Calu3 (cell line): ENCODE data around the gene TNFRSF11A. TPM values are rescaled to one million over a fixed set of nuclear protein-coding genes. Genes with fewer than 3 reads are reported as not detected.
A peak's percentile ranks its signal among the peaks of the same experiment; 100 is the strongest.

Experiments
- BruUV-seq: library from RNA; stranded (reverse); fragments of 400-500 nt; replicated peaks from 2 replicates; lab custom pipeline; 2021; lab: Mats Ljungman, UMichigan
- CTCF ChIA-PET: fragments of 300-600 bp; sonication (Branson Sonifier 250); formaldehyde crosslinking; loops from one replicate; lab custom pipeline; 2022; ENCODE audit warnings: antibody characterized with exemption; lab: Charles Lee
- DNase-seq: peaks from one replicate; pipeline ENCODE4 v3.0.0; 2022
- H3K27ac Mint-ChIP-seq: one replicate; pipeline ENCODE4 v1.8.0; 2022; ENCODE audit warnings: mixed read lengths; ENCODE audit not compliant: unreplicated experiment
- H3K27me3 Mint-ChIP-seq: one replicate; pipeline ENCODE4 v1.8.0; 2022; ENCODE audit warnings: mixed read lengths; ENCODE audit not compliant: unreplicated experiment
- H3K36me3 Mint-ChIP-seq: one replicate; pipeline ENCODE4 v1.8.0; 2022; ENCODE audit warnings: mild to moderate bottlenecking, moderate library complexity, mixed read lengths; ENCODE audit not compliant: insufficient read depth, unreplicated experiment
- H3K4me1 Mint-ChIP-seq: one replicate; pipeline ENCODE4 v1.8.0; 2022; ENCODE audit warnings: mild to moderate bottlenecking, low read depth, mixed read lengths; ENCODE audit not compliant: unreplicated experiment
- H3K4me3 Mint-ChIP-seq: one replicate; pipeline ENCODE4 v1.8.0; 2022; ENCODE audit warnings: mild to moderate bottlenecking, low read depth, moderate library complexity, mixed read lengths; ENCODE audit not compliant: unreplicated experiment
- H3K9me3 Mint-ChIP-seq: one replicate; pipeline ENCODE4 v1.8.0; 2022; ENCODE audit warnings: low read depth, mixed read lengths; ENCODE audit not compliant: unreplicated experiment
- intact Hi-C: fragments of 100-400 bp; cut with micrococcal nuclease; formaldehyde crosslinking; loops from one replicate; pipeline ENCODE4 v1.10.0; 2022; ENCODE audit not compliant: unreplicated experiment
- total RNA-seq: library from RNA; stranded (reverse); gene quantifications from 2 replicates; pipeline ENCODE4 v1.2.3, GENCODE V29; 2022
- TF ChIP-seq, protein P1 (sequence below): fragments of 200-600 bp; IDR thresholded peaks from one replicate; pipeline ENCODE4 v1.8.0; 2022; ENCODE audit warnings: antibody characterized with exemption; ENCODE audit not compliant: unreplicated experiment

TNFRSF11A gene
- total RNA-seq, 1 experiment from 2014 or later: 94.6 TPM

GRCh38 chr18:62324181-62324828 lies 805 bp upstream of the TNFRSF11A start:
- no peak for DNase-seq
- Mint-ChIP-seq H3K27me3 (no peaks in the 10 kb centered on the region), H3K36me3 (peaks cover 54% of the 10 kb centered on the region), H3K4me3 (peak overlapping the region; percentile 90), H3K4me1 (peaks cover 53% of the 10 kb centered on the region), H3K27ac (peak overlapping the region; percentile 64), H3K9me3 (no peaks in the 10 kb centered on the region)
- intact Hi-C loops: loop anchor here (5.0 kb wide), 1 partner anchor 137 kb away; the partner anchor contains the start of genes PIGN and RELCH
- TF ChIP-seq, protein P1, sequence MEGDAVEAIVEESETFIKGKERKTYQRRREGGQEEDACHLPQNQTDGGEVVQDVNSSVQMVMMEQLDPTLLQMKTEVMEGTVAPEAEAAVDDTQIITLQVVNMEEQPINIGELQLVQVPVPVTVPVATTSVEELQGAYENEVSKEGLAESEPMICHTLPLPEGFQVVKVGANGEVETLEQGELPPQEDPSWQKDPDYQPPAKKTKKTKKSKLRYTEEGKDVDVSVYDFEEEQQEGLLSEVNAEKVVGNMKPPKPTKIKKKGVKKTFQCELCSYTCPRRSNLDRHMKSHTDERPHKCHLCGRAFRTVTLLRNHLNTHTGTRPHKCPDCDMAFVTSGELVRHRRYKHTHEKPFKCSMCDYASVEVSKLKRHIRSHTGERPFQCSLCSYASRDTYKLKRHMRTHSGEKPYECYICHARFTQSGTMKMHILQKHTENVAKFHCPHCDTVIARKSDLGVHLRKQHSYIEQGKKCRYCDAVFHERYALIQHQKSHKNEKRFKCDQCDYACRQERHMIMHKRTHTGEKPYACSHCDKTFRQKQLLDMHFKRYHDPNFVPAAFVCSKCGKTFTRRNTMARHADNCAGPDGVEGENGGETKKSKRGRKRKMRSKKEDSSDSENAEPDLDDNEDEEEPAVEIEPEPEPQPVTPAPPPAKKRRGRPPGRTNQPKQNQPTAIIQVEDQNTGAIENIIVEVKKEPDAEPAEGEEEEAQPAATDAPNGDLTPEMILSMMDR: no peak
- BruUV-seq: no TSS peak
- CTCF ChIA-PET: interaction anchor here (0.5 to 2.4 kb wide), 5 partner anchors 76 to 659 kb away, joined by 3 to 13 read pairs (median 4); no protein-coding TSS in a partner anchor

DNA sequence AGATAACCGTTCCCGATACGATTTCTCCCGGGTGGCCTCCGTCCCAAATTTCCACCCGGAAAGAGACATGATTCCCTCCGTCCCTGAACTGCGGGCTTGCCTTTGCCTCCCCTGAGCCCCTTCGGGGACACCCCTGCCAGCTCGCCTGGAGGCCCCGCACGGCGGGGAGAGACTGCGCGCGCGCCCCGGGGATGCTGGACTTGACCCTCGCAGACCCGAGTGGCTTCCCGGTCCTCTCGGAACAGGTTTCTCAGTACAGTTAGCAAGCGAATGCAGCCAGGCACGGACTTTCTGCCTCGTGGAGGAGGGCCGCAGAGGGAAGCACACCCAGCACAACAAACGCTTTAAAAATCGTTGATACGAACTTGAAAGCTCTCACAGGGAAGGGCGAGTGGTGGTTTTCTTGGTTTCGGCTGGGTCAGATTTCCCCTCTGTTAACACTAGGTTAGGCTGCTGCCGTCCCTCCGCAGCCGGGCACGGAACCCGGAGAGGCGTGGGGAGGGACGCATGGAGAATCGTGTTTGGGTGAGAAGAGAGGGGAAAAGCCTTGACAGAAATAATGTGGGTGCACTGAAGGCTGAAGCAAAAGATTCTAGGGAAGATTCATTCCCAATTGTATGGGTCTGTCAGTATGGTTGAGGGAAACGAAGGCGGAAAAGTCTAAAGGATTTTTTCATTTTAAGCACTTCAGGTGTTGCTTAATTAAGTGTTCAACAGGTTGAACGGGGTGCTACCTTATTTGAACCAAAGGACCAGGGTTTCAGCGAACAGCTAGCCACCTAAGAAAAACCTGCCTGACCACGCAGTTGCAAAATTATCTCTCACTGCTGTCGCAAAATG lies 916 bp downstream of the TNFRSF11A start:
- Mint-ChIP-seq H3K36me3 (peaks cover 64% of the 10 kb centered on the region), H3K27ac (peak overlapping the region; percentile 79), H3K27me3 (no peaks in the 10 kb centered on the region), H3K4me1 (peaks cover 71% of the 10 kb centered on the region), H3K4me3 (peak overlapping the region; percentile 90), H3K9me3 (no peaks in the 10 kb centered on the region)
- intact Hi-C loops: loop anchor here (5.0 kb wide), 1 partner anchor 391 kb away; the partner anchor contains the start of gene PHLPP1
- TSS peak; percentile 42 for BruUV-seq
- no peak for DNase-seq
- TF ChIP-seq, protein P1: no peak
- CTCF ChIA-PET: interaction anchor here (0.5 to 1.2 kb wide), 2 partner anchors 16 to 74 kb away, joined by 3 to 5 read pairs; no protein-coding TSS in a partner anchor

- CTCF ChIA-PET: interaction anchor here (0.5 to 1.0 kb wide), 2 partner anchors 15 to 94 kb away, joined by 3 read pairs; no protein-coding TSS in a partner anchor
- intact Hi-C loops: loop anchor here (5.0 kb wide), 1 partner anchor 391 kb away; the partner anchor contains the start of gene PHLPP1
- peak overlapping the region; percentile 90 for H3K4me3 Mint-ChIP-seq
These were observed 1.7 kb downstream of the TNFRSF11A start for GRCh38 chr18:62326646-62327348.

More at GRCh38 chr18:62326646-62327348, 1.7 kb downstream of the TNFRSF11A start:
- TF ChIP-seq, protein P1: no peak
- no TSS peak for BruUV-seq
- Mint-ChIP-seq H3K9me3 (no peaks in the 10 kb centered on the region), H3K4me1 (peaks cover 73% of the 10 kb centered on the region), H3K27ac (peak overlapping the region; percentile 79), H3K27me3 (no peaks in the 10 kb centered on the region), H3K36me3 (peaks cover 64% of the 10 kb centered on the region)
- DNase-seq: no peak
